ENCODE data around the gene IGIP.

Gene IGIP

DNA sequence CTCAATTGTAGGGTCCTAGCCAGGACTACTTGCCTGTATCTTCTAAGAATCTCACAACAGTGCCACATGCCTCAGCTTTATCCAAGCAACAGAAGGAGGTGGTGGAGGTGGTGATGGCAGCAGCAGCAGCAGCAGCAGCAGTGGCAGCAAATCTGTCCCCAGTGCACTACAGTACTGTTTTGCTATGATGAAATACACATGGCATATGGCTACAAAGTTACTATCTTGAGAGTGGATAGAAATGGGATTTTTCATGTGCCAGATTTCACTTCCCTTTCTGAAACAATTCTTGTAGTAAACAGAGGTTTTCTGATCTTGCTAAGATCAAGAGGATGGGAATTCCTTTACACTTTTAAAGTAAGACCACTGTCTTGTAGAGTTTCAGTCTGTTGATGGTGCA lies 41.2 kb downstream of the IGIP start:
- DNase-seq = no peak

DNA sequence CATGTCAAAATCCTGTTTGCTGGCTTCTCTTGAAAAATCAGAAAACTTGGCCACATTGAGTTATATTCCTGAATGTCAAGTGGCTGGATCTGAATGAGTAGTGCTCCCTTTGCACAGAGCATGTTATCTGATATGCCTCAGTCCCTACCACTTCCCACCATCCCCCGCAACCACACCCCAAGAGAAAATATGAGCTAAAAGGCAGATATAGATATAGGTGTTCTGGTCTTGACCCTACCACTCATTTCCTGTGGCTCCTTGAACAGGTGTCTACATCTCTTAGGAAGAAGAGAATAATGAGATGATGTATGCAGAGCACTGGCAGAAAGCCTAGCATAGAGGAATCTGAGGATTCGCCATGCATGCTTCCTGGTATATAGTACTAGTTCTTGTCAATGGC lies 42.6 kb downstream of the IGIP start:
- DNase-seq = no peak

DNA sequence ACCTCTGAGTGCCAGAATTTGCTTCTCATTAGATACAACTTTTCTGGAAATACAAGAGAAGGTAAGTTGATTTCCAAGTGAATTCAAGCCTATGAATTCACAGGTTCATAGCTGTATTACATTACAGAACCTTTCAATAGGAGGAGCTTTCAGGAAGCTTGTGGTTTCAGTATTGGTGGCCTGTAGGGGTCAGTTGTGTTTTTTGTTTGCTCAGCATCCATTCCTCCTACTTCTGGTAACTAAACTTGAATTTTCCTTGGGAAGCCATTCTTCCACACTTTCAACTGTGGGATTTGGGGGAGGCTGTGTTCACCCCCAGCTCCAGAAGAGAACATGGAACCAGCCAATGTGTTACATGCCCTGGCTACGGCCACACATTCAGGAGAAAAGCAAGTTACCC lies 43.7 kb downstream of the IGIP start:
- DNase-seq = no peak

DNA sequence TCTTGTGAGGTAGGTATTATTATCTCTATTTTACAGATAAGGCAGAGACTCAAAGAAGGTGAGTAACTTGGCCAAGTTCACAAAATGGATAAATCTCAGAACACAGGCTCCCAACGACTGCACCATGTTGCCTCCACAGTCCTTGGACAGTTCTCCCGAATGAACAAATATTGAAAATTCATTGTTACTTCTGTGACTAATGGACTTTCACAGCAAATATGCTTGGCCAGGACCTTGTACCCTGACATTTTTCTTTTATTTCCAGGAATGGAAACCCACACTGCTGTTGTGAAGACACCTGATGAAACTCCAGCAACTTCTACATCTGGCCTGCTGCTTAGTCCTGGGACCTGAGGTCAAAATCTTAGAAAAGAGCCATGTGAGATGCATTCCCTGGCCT lies 46.7 kb downstream of the IGIP start:
- no peak for DNase-seq

DNA sequence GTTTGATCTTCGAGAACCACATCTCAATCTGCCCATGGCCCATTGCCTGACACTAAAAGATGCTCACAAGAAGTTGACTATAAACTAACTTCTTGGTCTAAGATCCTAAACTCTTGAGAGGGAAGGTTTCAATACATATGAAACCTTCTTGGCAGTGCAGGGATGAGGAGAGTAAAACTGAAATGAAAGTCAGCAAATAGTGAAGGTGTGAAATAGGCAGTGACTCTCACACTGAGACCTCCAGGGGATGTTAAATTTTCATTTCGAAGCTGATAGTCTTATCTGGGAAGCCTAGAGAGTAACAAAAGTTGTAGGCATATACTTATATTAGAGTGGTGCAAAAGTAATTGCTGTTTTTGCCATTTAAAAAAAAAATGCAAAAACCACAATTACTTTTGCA lies 48.3 kb downstream of the IGIP start:
- no peak for DNase-seq

DNA sequence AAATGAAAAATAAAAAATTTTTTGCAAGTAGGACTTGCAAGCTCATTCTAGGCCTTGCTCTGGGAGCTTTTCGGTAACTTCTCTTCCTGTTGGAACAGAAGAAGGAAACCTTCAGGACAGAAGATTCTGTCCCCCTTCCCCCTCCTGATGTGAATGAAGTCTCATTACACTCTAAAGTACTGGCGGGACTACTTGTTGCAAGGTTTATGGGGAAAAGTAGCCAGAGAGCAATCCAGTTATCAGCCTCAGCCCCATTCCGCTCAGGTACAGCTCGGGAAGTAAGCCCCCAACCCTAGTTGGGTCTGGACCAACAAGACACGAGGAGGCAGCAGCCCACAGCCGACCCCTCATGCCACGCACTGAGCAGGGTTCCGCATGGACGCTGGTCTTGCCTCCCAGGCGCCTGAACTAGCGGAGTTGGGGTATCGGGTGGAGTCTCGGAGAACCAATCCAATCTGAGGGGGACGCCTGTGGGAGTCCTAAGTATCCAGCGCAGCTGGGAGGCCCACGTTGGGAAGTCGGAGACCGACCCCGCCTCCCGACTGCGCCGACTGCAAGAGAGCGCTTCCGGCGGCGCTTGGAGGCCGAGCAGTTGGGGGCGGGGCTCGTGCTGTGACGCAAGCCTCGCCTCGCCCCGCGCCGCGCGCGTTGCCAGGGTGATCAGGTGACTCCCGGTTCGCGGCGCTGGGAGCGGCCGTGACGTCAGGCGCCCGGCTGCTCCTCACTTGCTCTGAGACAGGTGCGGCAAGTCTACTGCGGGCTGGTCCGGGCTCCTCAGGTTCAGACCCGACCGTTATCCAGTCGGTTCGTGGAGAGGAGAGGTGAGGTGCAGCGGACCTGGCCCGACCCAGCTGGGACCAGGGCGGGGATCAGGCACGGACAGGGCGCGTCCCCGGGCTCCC lies 49.0 kb downstream of the IGIP start, which contains the start of gene CYSTM1:
CYSTM1 (plus strand) TSS at position 724 of the 902 bp plus-strand sequence. CDS start 19,278 bp downstream, outside the sequence.
- DNase-seq = peak; percentile 97

DNA sequence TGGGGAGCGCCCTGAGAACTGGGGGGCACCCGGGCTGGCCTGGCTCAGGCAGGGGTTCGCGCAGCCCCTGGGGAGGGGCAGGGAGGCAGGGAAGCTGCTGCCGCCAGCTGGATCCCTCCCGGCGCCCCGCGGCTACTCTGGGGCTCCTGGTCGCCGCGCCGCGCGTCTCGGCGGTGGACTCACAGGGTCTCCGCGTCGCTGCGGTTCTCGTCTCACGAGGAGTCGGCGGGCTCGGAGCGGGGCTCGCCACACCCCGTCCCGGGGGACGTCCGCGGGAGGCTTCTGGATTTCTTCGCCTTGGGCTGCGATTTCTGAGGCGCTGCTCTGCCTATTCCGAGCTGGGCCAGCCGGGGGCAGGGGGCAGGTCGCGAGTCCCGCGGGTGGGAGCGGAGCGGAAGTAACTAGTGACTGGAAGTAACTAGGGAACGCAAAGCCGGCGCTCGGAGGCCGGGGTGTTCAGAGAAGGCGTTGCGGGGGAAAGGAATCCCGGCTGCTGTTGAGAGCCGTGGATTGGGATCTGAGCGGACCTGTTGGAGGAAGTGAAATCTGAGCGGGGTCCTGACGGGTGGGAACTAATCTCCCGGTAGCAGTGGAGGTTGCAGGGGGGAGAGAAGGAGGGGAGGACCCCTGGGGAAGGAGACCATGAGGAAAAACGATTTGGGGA lies 49.8 kb downstream of the IGIP start:
- DNase-seq = peak; percentile 77

DNA sequence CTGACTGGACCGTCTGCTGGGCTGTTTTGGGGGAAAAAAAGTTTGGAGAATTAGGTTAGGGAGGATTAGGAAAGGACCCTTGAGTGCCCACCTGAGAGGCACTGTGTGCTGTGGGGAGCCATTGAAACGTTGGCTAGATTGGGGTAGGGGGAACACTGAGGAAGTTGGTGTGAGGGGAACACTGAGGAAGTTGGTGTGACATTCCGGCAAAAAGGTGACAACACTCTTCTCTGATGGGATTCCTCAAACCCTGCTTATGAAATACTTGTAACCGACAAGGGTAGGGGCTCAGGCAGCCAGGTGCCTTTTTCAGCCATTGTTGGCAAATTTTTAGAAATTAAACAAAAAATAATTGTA lies 50.3 kb downstream of the IGIP start:
- no peak for DNase-seq

DNA sequence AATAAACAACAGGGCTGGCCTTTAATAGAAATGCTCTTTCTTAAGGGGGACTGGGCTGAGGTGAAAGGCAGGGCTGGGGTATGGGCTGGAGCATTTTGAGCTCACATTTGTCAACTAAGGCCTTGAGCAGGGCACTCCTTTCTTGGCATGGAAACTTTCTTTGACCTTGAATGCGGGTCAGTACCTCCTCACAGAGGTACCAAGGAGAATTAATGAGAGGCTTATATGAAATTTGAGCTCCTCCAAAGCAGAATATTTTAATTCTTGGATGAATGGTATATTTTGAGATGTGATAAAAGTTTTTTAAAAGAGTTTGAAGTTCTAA lies 52.3 kb downstream of the IGIP start:
- DNase-seq = no peak

DNA sequence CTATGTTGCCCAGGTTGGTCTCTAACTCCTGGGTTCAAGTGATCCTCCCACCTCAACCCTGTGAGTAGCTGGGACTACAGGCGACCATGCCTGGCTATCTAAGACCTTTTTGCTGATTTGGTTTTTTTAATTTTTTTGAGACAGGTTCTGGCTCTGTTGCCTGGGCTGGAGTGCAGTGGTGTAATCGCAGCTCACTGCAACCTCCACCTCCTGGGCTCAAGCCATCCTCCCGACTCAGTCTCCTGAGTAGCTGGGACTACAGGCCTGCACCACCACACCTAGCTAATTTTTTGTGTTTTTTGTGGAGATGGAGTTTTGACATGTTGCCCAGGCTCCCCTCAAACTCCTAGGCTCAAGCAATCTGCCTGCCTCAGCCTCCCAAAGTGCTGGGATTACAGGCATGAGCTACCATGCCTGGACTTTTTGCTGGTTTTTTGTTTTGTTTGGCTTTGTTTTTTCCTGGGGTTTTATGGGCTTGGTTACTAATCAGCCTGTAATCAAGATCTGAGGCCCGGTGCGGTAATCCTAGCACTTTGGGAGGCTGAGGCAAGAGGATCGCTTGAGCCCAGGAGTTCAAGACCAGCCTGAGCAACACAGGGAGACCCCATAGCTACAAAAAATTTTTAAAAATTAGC lies 52.9 kb downstream of the IGIP start:
- DNase-seq = no peak

Measured in stimulated activated CD4-positive, alpha-beta T cell treated with anti-CD3 and anti-CD28 coated beads, Interleukin-15, amount 100 ng/mL, for 24 hours (primary cell).